ENCODE results near the gene MEGF9. TPM values are rescaled to one million over a fixed set of nuclear protein-coding genes. Genes with fewer than 3 reads are reported as not detected.

Gene MEGF9
- total RNA-seq, 1 experiment from 2014 or later, result 12.2 TPM

DNA sequence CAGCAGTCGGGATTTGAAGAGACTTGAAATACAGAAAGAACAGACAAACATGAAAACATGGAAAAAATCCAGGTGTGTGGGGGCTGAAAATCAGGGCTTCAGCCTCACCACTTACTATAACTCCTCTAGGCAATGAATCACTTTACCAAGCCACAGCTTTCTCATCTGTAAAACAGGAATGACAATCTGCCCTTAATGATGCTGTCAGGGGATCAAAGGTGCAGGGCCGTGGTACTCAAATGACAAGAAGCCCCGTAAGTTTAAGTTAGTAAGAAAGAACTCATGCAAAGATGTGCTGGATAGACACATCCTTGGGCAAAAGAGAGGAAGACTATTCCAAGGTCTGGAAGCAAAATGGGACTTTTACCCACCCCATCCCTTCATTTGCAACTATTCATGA is 44.3 kb upstream of the MEGF9 start:
- H3K36me3 ChIP-seq (ENCODE audit: insufficient read depth, low read length, poor library complexity, severe bottlenecking), result peaks cover 15% of the 10 kb centered on the region
- H3K4me3 ChIP-seq (ENCODE audit: low read depth, low read length, poor library complexity, severe bottlenecking), result no peak overlapping the region
- BruUV-seq (replicated peaks), result no TSS peak
- DNase-seq (ENCODE audit: low spot score), result no peak
- ChIA-PET POLR2A (ENCODE audit: low non-redundant PET) (no interaction called here), CTCF (interaction anchor here (0.5 kb wide), 1 partner anchor 26 kb away, joined by 4 read pairs; no protein-coding TSS in a partner anchor)
- H3K4me1 ChIP-seq (ENCODE audit: insufficient read depth, low read length, poor library complexity, severe bottlenecking), result peaks cover 18% of the 10 kb centered on the region
- no peaks in the 10 kb centered on the region for H3K27me3 ChIP-seq (replicated peaks; ENCODE audit: insufficient read depth, low read depth, low read length, poor library complexity)
- H3K27ac ChIP-seq (ENCODE audit: low read depth, low read length, poor library complexity, severe bottlenecking), result no peak overlapping the region
- no peak for TF ChIP-seq EZH2 (IDR thresholded peaks at IDR 0.05; ENCODE audit: borderline replicate concordance, low read depth, low read length, poor library complexity, severe bottlenecking)
- TF ChIP-seq, protein P1, sequence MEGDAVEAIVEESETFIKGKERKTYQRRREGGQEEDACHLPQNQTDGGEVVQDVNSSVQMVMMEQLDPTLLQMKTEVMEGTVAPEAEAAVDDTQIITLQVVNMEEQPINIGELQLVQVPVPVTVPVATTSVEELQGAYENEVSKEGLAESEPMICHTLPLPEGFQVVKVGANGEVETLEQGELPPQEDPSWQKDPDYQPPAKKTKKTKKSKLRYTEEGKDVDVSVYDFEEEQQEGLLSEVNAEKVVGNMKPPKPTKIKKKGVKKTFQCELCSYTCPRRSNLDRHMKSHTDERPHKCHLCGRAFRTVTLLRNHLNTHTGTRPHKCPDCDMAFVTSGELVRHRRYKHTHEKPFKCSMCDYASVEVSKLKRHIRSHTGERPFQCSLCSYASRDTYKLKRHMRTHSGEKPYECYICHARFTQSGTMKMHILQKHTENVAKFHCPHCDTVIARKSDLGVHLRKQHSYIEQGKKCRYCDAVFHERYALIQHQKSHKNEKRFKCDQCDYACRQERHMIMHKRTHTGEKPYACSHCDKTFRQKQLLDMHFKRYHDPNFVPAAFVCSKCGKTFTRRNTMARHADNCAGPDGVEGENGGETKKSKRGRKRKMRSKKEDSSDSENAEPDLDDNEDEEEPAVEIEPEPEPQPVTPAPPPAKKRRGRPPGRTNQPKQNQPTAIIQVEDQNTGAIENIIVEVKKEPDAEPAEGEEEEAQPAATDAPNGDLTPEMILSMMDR (conservative IDR thresholded peaks at IDR 0.05; ENCODE audit: low read depth, low read length), result no peak
- intact Hi-C loops (cut with micrococcal nuclease; ENCODE audit: unreplicated experiment), result no loop called here
- H3K9me3 ChIP-seq (ENCODE audit: low read depth, low read length, poor library complexity, severe bottlenecking), result no peaks in the 10 kb centered on the region

DNA sequence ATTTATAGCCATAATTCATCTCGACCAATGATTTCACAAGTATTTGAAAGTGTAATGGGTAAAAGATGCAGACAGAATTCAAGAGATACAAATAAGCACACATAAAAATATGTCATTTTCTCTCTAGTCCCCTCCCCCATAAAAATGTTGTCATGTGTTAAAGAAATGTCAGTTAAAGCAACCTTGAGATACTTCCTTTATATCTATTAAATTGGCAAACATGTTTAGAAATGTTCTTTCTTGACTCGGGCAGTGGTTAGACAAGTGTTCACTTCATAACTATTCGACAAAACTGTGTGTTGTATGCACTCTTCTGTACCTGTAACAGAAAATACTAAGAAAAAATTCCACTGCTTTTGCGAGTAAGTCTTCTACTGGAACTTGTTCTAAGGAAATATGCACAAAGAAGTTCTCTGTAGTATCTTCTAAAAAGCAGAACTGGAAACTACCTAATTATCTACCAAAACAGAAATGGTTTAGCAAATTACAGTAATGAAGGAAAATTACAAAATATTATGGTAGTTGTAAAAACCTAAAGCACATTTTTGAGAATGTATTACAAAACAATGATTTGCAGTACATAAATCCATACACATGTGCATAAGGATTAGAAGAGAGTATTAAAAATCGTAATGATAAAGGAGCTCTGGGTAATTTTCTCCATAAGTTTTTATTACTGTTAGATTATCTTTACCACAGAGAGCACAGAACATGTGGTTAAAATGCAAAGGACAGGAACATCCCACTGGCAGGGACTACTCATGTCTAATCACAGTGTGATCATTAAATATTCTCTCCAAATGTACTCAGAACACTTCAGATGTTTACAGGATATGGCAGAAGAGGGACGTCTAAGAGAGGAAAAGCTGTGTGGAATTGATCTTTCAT is 43.0 kb upstream of the MEGF9 start:
- intact Hi-C loops (cut with micrococcal nuclease; ENCODE audit: unreplicated experiment), result loop anchor here (2.0 kb wide), 1 partner anchor 300 kb away; no protein-coding TSS in a partner anchor
- no peak overlapping the region for H3K4me3 ChIP-seq (ENCODE audit: low read depth, low read length, poor library complexity, severe bottlenecking)
- no peak for TF ChIP-seq EZH2 (IDR thresholded peaks at IDR 0.05; ENCODE audit: borderline replicate concordance, low read depth, low read length, poor library complexity, severe bottlenecking)
- TF ChIP-seq, protein P1 (conservative IDR thresholded peaks at IDR 0.05; ENCODE audit: low read depth, low read length), result no peak
- no peaks in the 10 kb centered on the region for H3K9me3 ChIP-seq (ENCODE audit: low read depth, low read length, poor library complexity, severe bottlenecking)
- ChIA-PET POLR2A (ENCODE audit: low non-redundant PET) (no interaction called here), CTCF (interaction anchor here (2.5 kb wide), 1 partner anchor 303 kb away, joined by 14 read pairs; no protein-coding TSS in a partner anchor)
- DNase-seq (ENCODE audit: low spot score), result peak; percentile 27
- BruUV-seq (replicated peaks), result no TSS peak
- no peaks in the 10 kb centered on the region for H3K27me3 ChIP-seq (replicated peaks; ENCODE audit: insufficient read depth, low read depth, low read length, poor library complexity)
- peaks cover 18% of the 10 kb centered on the region for H3K4me1 ChIP-seq (ENCODE audit: insufficient read depth, low read length, poor library complexity, severe bottlenecking)
- H3K36me3 ChIP-seq (ENCODE audit: insufficient read depth, low read length, poor library complexity, severe bottlenecking), result peaks cover 9% of the 10 kb centered on the region
- peak overlapping the region; percentile 33 for H3K27ac ChIP-seq (ENCODE audit: low read depth, low read length, poor library complexity, severe bottlenecking)

DNA sequence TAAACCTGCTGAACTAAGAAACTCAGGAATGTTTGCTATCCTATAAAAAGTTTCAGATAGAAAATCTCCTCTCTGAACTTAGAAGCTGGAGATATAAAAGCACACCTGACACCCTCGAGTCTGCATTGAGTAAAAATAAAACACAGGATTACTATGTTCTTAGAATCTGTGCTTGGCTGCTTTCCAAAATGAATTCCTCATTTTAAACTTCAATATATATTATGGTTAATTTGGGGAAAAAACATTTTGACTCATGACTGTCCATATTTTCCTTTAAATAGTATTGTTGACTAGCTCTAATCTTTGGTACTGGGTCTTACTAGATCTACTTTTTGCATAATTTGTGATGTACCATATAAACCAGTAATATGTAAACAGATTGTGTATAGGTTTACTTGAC is 42.3 kb upstream of the MEGF9 start:
- Histone ChIP-seq H3K4me1 (ENCODE audit: insufficient read depth, low read length, poor library complexity, severe bottlenecking) (peaks cover 18% of the 10 kb centered on the region), H3K36me3 (ENCODE audit: insufficient read depth, low read length, poor library complexity, severe bottlenecking) (peaks cover 2% of the 10 kb centered on the region), H3K4me3 (ENCODE audit: low read depth, low read length, poor library complexity, severe bottlenecking) (no peak overlapping the region), H3K27me3 (replicated peaks; ENCODE audit: insufficient read depth, low read depth, low read length, poor library complexity) (no peaks in the 10 kb centered on the region), H3K27ac (ENCODE audit: low read depth, low read length, poor library complexity, severe bottlenecking) (no peak overlapping the region), H3K9me3 (ENCODE audit: low read depth, low read length, poor library complexity, severe bottlenecking) (no peaks in the 10 kb centered on the region)
- TF ChIP-seq EZH2 (IDR thresholded peaks at IDR 0.05; ENCODE audit: borderline replicate concordance, low read depth, low read length, poor library complexity, severe bottlenecking), result no peak
- TF ChIP-seq, protein P1 (conservative IDR thresholded peaks at IDR 0.05; ENCODE audit: low read depth, low read length), result no peak
- intact Hi-C loops (cut with micrococcal nuclease; ENCODE audit: unreplicated experiment), result loop anchor here (2.0 kb wide), 1 partner anchor 300 kb away; no protein-coding TSS in a partner anchor
- DNase-seq (ENCODE audit: low spot score), result no peak
- POLR2A ChIA-PET (ENCODE audit: low non-redundant PET), result no interaction called here
- CTCF ChIA-PET, result interaction anchor here (2.5 kb wide), 1 partner anchor 304 kb away, joined by 14 read pairs; no protein-coding TSS in a partner anchor
- no TSS peak for BruUV-seq (replicated peaks)
